ENCODE data around the gene HAUS2.

HAUS2 gene

DNA sequence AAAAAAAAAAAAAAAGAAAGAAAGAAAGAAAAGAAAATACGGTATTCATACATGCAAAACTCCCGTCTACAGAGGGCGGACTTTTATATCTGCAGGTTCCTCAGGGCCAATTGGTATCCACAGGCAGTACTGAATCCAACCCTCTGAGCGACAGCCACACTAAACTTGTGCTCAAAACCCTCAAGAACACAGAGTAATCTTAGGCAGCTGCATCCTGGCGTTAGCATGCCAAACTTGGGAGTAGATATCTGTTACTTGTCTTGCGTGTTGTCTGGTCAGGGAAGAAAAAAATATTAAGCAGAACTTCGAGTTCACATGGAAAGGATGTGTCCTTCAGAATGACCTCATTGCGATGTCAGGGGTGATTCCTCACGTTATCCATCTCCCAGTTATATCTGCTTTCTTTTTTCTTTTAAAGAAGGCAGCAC, 40.4 kb upstream of the HAUS2 start:
- no peak overlapping the region for H2AFZ ChIP-seq (ENCODE audit: low read length)
- H3K36me3 ChIP-seq (replicated peaks; ENCODE audit: insufficient read depth, low read length): no peaks in the 10 kb centered on the region
- H3K79me2 ChIP-seq (ENCODE audit: low read length): no peaks in the 10 kb centered on the region
- H3K4me3 ChIP-seq (ENCODE audit: low read length): no peak overlapping the region
- no peak for DNase-seq
- H3K4me1 ChIP-seq (ENCODE audit: low read length): no peaks in the 10 kb centered on the region
- TF ChIP-seq EZH2phosphoT487 (IDR thresholded peaks at IDR 0.05; ENCODE audit: low read length): no peak
- no peak for TF ChIP-seq EZH2 (optimal IDR thresholded peaks at IDR 0.05; ENCODE audit: low read depth, low read length)
- TF ChIP-seq, protein P1, sequence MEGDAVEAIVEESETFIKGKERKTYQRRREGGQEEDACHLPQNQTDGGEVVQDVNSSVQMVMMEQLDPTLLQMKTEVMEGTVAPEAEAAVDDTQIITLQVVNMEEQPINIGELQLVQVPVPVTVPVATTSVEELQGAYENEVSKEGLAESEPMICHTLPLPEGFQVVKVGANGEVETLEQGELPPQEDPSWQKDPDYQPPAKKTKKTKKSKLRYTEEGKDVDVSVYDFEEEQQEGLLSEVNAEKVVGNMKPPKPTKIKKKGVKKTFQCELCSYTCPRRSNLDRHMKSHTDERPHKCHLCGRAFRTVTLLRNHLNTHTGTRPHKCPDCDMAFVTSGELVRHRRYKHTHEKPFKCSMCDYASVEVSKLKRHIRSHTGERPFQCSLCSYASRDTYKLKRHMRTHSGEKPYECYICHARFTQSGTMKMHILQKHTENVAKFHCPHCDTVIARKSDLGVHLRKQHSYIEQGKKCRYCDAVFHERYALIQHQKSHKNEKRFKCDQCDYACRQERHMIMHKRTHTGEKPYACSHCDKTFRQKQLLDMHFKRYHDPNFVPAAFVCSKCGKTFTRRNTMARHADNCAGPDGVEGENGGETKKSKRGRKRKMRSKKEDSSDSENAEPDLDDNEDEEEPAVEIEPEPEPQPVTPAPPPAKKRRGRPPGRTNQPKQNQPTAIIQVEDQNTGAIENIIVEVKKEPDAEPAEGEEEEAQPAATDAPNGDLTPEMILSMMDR (IDR thresholded peaks at IDR 0.05; ENCODE audit: low read length): no peak
- H3K9me2 ChIP-seq (replicated peaks; ENCODE audit: insufficient read depth, low read length): no peaks in the 10 kb centered on the region
- H3K27me3 ChIP-seq (replicated peaks; ENCODE audit: insufficient read depth, low read length): no peaks in the 10 kb centered on the region
- no peak overlapping the region for H3K9ac ChIP-seq (ENCODE audit: low read length)
- H3K9me3 ChIP-seq (replicated peaks; ENCODE audit: insufficient read depth, low read length): no peaks in the 10 kb centered on the region
- H4K20me1 ChIP-seq (ENCODE audit: insufficient read depth, low read length): no peaks in the 10 kb centered on the region
- no peaks in the 10 kb centered on the region for H3F3A ChIP-seq (ENCODE audit: insufficient read depth, low read length)
- no peak overlapping the region for H3K4me2 ChIP-seq (ENCODE audit: low read depth, low read length)
- H3K27ac ChIP-seq (ENCODE audit: low read length): no peak overlapping the region

DNA sequence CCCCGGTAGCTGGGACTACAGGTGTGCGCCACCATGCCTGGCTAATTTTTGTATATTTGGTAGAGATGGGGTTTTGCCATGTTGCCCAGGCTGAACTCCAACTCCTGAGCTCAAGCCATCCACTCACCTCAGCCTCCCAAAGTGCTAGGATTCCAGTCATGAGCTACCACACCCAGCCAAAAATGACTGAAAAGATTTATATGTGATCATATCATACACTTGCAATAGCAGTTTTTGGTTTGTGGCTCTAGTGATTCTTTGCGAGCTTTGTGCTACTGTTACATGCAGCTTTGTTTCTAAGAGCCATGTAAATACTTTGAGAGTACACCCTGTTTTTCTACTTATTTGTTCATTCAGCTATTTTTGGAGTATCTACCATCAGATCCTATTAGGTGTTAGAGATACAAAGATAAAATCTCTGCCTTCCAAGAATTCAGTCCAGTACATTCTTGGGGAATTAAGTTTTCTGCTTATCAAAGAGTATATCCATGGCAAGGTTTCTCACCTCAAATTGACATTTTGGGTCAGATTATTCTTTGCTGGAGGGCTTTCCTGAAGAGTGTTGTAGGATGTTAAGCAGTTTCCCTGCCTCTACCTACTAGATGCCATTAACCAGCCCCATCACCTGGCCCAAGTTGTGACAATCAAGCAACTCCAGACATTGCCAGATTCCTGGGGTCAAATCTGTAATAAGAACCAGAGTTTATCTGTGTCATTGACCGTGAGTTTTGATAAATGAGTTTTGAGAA, 38.2 kb upstream of the HAUS2 start:
- TF ChIP-seq, protein P1 (IDR thresholded peaks at IDR 0.05; ENCODE audit: low read length): no peak
- TF ChIP-seq EZH2phosphoT487 (IDR thresholded peaks at IDR 0.05; ENCODE audit: low read length): no peak
- TF ChIP-seq EZH2 (optimal IDR thresholded peaks at IDR 0.05; ENCODE audit: low read depth, low read length): no peak
- Histone ChIP-seq H3F3A (ENCODE audit: insufficient read depth, low read length) (no peaks in the 10 kb centered on the region), H3K4me1 (ENCODE audit: low read length) (no peaks in the 10 kb centered on the region), H3K9me2 (replicated peaks; ENCODE audit: insufficient read depth, low read length) (no peaks in the 10 kb centered on the region), H3K9ac (ENCODE audit: low read length) (no peak overlapping the region), H3K9me3 (replicated peaks; ENCODE audit: insufficient read depth, low read length) (no peaks in the 10 kb centered on the region), H2AFZ (ENCODE audit: low read length) (no peak overlapping the region), H3K79me2 (ENCODE audit: low read length) (no peaks in the 10 kb centered on the region), H3K4me2 (ENCODE audit: low read depth, low read length) (no peak overlapping the region), H3K27me3 (replicated peaks; ENCODE audit: insufficient read depth, low read length) (no peaks in the 10 kb centered on the region), H4K20me1 (ENCODE audit: insufficient read depth, low read length) (no peaks in the 10 kb centered on the region), H3K36me3 (replicated peaks; ENCODE audit: insufficient read depth, low read length) (no peaks in the 10 kb centered on the region), H3K4me3 (ENCODE audit: low read length) (no peak overlapping the region), H3K27ac (ENCODE audit: low read length) (no peak overlapping the region)
- DNase-seq: no peak

DNA sequence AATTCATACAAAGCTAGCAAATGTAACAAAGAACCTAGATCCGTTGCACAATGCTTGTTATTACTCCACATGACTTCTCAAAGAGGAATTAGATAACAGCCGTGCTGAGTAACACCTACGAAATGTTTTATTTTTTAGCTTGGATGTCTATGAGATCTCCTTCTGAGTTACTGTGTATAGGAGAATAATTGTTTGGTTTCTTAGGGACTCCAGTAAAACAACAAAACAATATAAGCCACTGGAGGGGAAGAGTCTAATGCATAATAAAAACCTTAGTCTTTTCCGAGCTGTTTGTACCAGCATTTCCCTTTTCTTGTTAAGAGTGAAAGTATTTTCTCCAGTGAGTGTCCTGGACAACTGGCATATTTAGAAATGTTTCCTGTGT, 37.6 kb upstream of the HAUS2 start:
- no peak overlapping the region for H3K27ac ChIP-seq (ENCODE audit: low read length)
- H3K9ac ChIP-seq (ENCODE audit: low read length): no peak overlapping the region

More for the DNA sequence above, 37.6 kb upstream of the HAUS2 start:
- H3K27me3 ChIP-seq (replicated peaks; ENCODE audit: insufficient read depth, low read length): no peaks in the 10 kb centered on the region
- TF ChIP-seq EZH2 (optimal IDR thresholded peaks at IDR 0.05; ENCODE audit: low read depth, low read length) (no peak), EZH2phosphoT487 (IDR thresholded peaks at IDR 0.05; ENCODE audit: low read length) (no peak)
- TF ChIP-seq, protein P1 (IDR thresholded peaks at IDR 0.05; ENCODE audit: low read length): no peak
- no peaks in the 10 kb centered on the region for H3F3A ChIP-seq (ENCODE audit: insufficient read depth, low read length)
- no peak for DNase-seq
- H3K4me1 ChIP-seq (ENCODE audit: low read length): no peaks in the 10 kb centered on the region
- no peaks in the 10 kb centered on the region for H3K9me2 ChIP-seq (replicated peaks; ENCODE audit: insufficient read depth, low read length)
- no peaks in the 10 kb centered on the region for H3K36me3 ChIP-seq (replicated peaks; ENCODE audit: insufficient read depth, low read length)
- no peaks in the 10 kb centered on the region for H3K79me2 ChIP-seq (ENCODE audit: low read length)
- no peak overlapping the region for H3K4me2 ChIP-seq (ENCODE audit: low read depth, low read length)
- H3K9me3 ChIP-seq (replicated peaks; ENCODE audit: insufficient read depth, low read length): no peaks in the 10 kb centered on the region
- no peaks in the 10 kb centered on the region for H4K20me1 ChIP-seq (ENCODE audit: insufficient read depth, low read length)
- H3K4me3 ChIP-seq (ENCODE audit: low read length): no peak overlapping the region
- no peak overlapping the region for H2AFZ ChIP-seq (ENCODE audit: low read length)

Data from MM.1S (cell line).